Peyer's patch (tissue), 4 donors: ENCODE measurements around the gene SLC39A1.

Experiments used
- POLR2A ChIP-seq, 2 donors: fragments of 450-650 bp; IDR thresholded peaks; one replicate each; pipeline ENCODE4 v1.5.1; 2017; ENCODE audit warnings: antibody characterized with exemption in 2 of 2, mild to moderate bottlenecking in 2 of 2, moderate library complexity in 2 of 2
- TF ChIP-seq, protein P1 (sequence below), 6 experiments: fragments of 450-650 bp in 4 of 6; fragments of 200-600 bp in 2 of 6; sonication (generic) in 1 of 6; IDR thresholded peaks; one replicate each; pipeline ENCODE4 v1.5.1; 2017 to 2019; ENCODE audit warnings: antibody characterized with exemption in 6 of 6, mild to moderate bottlenecking in 3 of 6, moderate library complexity in 1 of 6

DNA sequence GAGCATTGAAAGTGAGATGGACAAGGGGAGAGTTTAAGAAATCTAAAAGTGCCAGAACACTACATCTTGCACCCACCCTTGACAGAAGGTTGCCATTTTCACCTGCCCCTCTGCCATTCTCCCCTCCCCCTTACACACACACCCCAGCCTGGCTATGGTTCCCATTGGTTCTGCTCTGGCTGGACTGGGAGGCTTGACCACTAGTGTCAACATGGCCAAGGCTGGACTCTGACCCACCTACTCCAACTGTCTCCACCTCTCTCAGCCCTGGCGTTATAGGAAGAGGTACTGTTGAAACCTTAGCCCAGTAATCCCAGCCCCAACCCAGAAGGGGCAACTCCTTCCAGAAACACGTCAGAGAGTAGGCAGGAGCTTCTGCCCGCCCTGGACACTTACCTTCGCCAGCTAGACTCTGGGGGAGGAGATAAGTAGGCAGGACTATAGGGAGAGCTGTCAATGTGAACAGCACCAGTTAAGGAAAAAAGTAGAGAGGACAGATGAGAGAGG, 9.4 kb downstream of the SLC39A1 start:
- TF ChIP-seq, protein P1, sequence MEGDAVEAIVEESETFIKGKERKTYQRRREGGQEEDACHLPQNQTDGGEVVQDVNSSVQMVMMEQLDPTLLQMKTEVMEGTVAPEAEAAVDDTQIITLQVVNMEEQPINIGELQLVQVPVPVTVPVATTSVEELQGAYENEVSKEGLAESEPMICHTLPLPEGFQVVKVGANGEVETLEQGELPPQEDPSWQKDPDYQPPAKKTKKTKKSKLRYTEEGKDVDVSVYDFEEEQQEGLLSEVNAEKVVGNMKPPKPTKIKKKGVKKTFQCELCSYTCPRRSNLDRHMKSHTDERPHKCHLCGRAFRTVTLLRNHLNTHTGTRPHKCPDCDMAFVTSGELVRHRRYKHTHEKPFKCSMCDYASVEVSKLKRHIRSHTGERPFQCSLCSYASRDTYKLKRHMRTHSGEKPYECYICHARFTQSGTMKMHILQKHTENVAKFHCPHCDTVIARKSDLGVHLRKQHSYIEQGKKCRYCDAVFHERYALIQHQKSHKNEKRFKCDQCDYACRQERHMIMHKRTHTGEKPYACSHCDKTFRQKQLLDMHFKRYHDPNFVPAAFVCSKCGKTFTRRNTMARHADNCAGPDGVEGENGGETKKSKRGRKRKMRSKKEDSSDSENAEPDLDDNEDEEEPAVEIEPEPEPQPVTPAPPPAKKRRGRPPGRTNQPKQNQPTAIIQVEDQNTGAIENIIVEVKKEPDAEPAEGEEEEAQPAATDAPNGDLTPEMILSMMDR (IDR thresholded peaks at IDR 0.05): no peak
- no peak for TF ChIP-seq POLR2A (IDR thresholded peaks at IDR 0.05)
